Measurements from ENCODE around the gene IL21R. TPM values are rescaled to one million over a fixed set of nuclear protein-coding genes. Genes with fewer than 3 reads are reported as not detected.

IL21R gene
- total and polyA plus RNA-seq, 9 of the 15 experiments (the other 6 are each of a cell fraction or from before 2014, with no cell fraction given) = 0.04 to 0.34 (median 0.18) TPM; not detected in 1

DNA sequence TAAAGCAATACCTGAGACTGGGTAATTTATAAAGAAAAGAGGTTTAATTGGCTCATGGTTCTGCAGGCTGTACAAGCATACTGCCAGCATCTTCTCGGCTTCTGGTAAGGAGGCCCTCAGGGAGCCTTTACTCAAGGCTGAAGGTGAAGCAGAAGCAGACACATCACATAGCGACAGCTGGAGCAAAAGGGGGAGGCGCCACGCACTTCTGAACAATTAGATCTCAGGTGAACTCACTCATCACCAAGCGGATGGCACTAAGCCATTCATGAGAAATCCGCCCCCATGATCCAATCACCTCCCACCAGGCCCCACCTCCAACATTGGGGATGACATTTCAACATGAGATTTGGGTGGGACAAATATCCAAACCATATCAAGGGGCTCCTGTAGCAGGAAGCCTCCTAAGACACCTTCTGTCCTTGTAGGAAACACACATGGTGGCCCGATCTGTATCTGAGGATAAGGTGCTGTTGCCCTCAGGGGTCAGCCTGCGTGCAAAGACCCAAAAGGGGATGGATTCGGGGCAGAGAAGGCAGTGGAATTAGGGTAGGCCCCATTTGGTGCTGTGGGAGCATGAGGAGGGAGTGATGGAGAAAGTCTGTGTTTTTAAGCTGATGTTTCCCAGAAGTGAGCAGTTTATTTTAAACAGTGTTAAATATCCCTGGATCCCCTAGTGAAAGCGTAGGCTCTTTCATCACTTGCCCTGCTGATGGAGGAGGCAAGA lies 23.0 kb downstream of the IL21R start:
- intact Hi-C loops (cut with micrococcal nuclease) = no loop called here
- BruUV-seq (replicated peaks) = no TSS peak
- Histone ChIP-seq H3K9ac (ENCODE audit: insufficient read depth in 1 of 2, low read depth in 2 of 2, low read length in 2 of 2) (no peak overlapping the region), H3K4me1 (replicated peaks in 1 of 2; ENCODE audit: control insufficient read depth in 2 of 2, insufficient read depth in 2 of 2, low read length in 2 of 2) (peaks cover 0 to 3% of the 10 kb centered on the region in 2 experiments; a peak in 3 of 5 replicates), H3K9me1 (ENCODE audit: control insufficient read depth, insufficient read depth, low read length) (no peaks in the 10 kb centered on the region), H2AFZ (ENCODE audit: low read depth, low read length) (no peak overlapping the region), H3K4me3 (no peak overlapping the region), H3K36me3 (ENCODE audit: control insufficient read depth, insufficient read depth, low read length) (no peaks in the 10 kb centered on the region), H3K27me3 (ENCODE audit: control insufficient read depth in 2 of 2, insufficient read depth in 2 of 2, low read length in 2 of 2) (no peaks in the 10 kb centered on the region; a peak in 1 of 5 replicates), H3K9me3 (replicated peaks; ENCODE audit: control insufficient read depth, insufficient read depth, low read depth, low read length) (peaks cover 4% of the 10 kb centered on the region), H3K79me2 (ENCODE audit: control insufficient read depth, insufficient read depth, low read length) (no peaks in the 10 kb centered on the region), H3K4me2 (ENCODE audit: insufficient read depth, low read length) (no peak overlapping the region), H4K20me1 (replicated peaks; ENCODE audit: control insufficient read depth, insufficient read depth, low read length) (no peaks in the 10 kb centered on the region), H3K27ac (ENCODE audit: extremely low read depth, low read depth, low read length) (no peak overlapping the region)
- 5% methylated on average over 10 of the region's 10 CpGs for WGBS (ENCODE audit: insufficient coverage, low coverage, missing lambda C conversion rate)
- no peak for DNase-seq (ENCODE audit: extremely low read depth in 1 of 4, low spot score in 3 of 4)
- no peak for ATAC-seq
- POLR2A ChIA-PET = no interaction called here
- FAIRE-seq = no peak
- CTCF ChIA-PET (ENCODE audit: low intra/inter-chr PET ratio) = no interaction called here
- in situ Hi-C loops (cut with MboI) = no loop called here
- TF ChIP-seq MCM3 (IDR thresholded peaks at IDR 0.05) (no peak), ZNF586 (CRISPR knock-in tag; conservative IDR thresholded peaks at IDR 0.05) (no peak), ZBTB49 (CRISPR knock-in tag; IDR thresholded peaks at IDR 0.05; ENCODE audit: borderline replicate concordance) (no peak), CBFB (CRISPR knock-in tag; IDR thresholded peaks at IDR 0.05) (no peak), HES1 (IDR thresholded peaks at IDR 0.05; ENCODE audit: low read depth) (no peak), ELK3 (CRISPR knock-in tag; IDR thresholded peaks at IDR 0.05) (no peak), PHTF2 (CRISPR knock-in tag; IDR thresholded peaks at IDR 0.05) (no peak), OTX1 (CRISPR knock-in tag; IDR thresholded peaks at IDR 0.05) (no peak), PHB (CRISPR knock-in tag; IDR thresholded peaks at IDR 0.05) (no peak), RBFOX2 (IDR thresholded peaks at IDR 0.05; ENCODE audit: low read depth, low read length) (no peak), HLTF (IDR thresholded peaks at IDR 0.05) (no peak), ZNF316 (IDR thresholded peaks at IDR 0.05) (no peak), NELFE (IDR thresholded peaks at IDR 0.05; ENCODE audit: insufficient read depth, insufficient read length) (no peak), TFAM (CRISPR knock-in tag; conservative IDR thresholded peaks at IDR 0.05) (no peak), FOXK1 (CRISPR knock-in tag; IDR thresholded peaks at IDR 0.05; ENCODE audit: borderline replicate concordance) (no peak), KLF13 (tag; IDR thresholded peaks at IDR 0.05; ENCODE audit: borderline replicate concordance, low read depth) (no peak), BRCA1 (IDR thresholded peaks at IDR 0.05) (no peak), BRCA1 (CRISPR knock-in tag; IDR thresholded peaks at IDR 0.05) (no peak)
- TF ChIP-seq, protein P1, sequence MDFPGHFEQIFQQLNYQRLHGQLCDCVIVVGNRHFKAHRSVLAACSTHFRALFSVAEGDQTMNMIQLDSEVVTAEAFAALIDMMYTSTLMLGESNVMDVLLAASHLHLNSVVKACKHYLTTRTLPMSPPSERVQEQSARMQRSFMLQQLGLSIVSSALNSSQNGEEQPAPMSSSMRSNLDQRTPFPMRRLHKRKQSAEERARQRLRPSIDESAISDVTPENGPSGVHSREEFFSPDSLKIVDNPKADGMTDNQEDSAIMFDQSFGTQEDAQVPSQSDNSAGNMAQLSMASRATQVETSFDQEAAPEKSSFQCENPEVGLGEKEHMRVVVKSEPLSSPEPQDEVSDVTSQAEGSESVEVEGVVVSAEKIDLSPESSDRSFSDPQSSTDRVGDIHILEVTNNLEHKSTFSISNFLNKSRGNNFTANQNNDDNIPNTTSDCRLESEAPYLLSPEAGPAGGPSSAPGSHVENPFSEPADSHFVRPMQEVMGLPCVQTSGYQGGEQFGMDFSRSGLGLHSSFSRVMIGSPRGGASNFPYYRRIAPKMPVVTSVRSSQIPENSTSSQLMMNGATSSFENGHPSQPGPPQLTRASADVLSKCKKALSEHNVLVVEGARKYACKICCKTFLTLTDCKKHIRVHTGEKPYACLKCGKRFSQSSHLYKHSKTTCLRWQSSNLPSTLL (IDR thresholded peaks at IDR 0.05) = no peak
